ENCODE data around the gene TXNDC11. TPM values are rescaled to one million over a fixed set of nuclear protein-coding genes. Genes with fewer than 3 reads are reported as not detected.
A peak's percentile ranks its signal among the peaks of the same experiment; 100 is the strongest.

Gene TXNDC11
- total and polyA plus RNA-seq, 4 donors = 64.8 to 78.8 (median 72.2) TPM

GRCh38 chr16:11667824-11668622 is 74.6 kb downstream of the TXNDC11 start, which contains the start of gene SNN:
SNN (plus strand) TSS chr16:11668455; CDS start chr16:11676060, 7,605 bp downstream.
- peak within 1 kb of the TSS; percentile 74 for H3K4me3 ChIP-seq
- H3K27me3 ChIP-seq (ENCODE audit: control insufficient read depth in 3 of 3, insufficient read depth in 3 of 3, low read length in 2 of 3) = no peaks in the 10 kb centered on the region
- H3K36me3 ChIP-seq (ENCODE audit: control insufficient read depth in 4 of 4, insufficient read depth in 4 of 4, low read length in 4 of 4) = no peaks in the 10 kb centered on the region
- H3K9me3 ChIP-seq (ENCODE audit: control insufficient read depth in 4 of 4, insufficient read depth in 3 of 4, low read length in 3 of 4) = no peaks in the 10 kb centered on the region
- DNase-seq (peak; percentile 91 to 94 (median 91)), ATAC-seq (ENCODE audit: insufficient read depth, low FRiP score) (peak; percentile 90)
- peak within 1 kb of the TSS; percentile 55 to 62 for H3K9ac ChIP-seq (ENCODE audit: insufficient read depth in 1 of 2, low read length in 2 of 2)
- 6 to 10% methylated on average over 53 to 92 of the region's 93 CpGs for WGBS, 2 donors
- no peak for TF ChIP-seq CTCF (IDR thresholded peaks at IDR 0.05; ENCODE audit: control extremely low read depth, extremely low read depth)
- H3K27ac ChIP-seq (ENCODE audit: low read depth in 1 of 2, low read length in 1 of 2) = peak within 1 kb of the TSS; percentile 69 to 79
- H3K4me1 ChIP-seq (ENCODE audit: control insufficient read depth in 5 of 5, insufficient read depth in 5 of 5, low read length in 5 of 5) = peaks cover 0 to 47% (median 24%) of the 10 kb centered on the region in 5 donors

GRCh38 chr16:11667221-11667823 is 75.3 kb downstream of the TXNDC11 start:
- Histone ChIP-seq H3K9me3 (ENCODE audit: control insufficient read depth in 4 of 4, insufficient read depth in 3 of 4, low read length in 3 of 4) (no peaks in the 10 kb centered on the region), H3K36me3 (ENCODE audit: control insufficient read depth in 4 of 4, insufficient read depth in 4 of 4, low read length in 4 of 4) (no peaks in the 10 kb centered on the region), H3K4me3 (no peak overlapping the region), H3K9ac (ENCODE audit: insufficient read depth in 1 of 2, low read length in 2 of 2) (no peak overlapping the region), H3K27me3 (ENCODE audit: control insufficient read depth in 3 of 3, insufficient read depth in 3 of 3, low read length in 2 of 3) (no peaks in the 10 kb centered on the region), H3K27ac (ENCODE audit: low read depth in 1 of 2, low read length in 1 of 2) (no peak overlapping the region), H3K4me1 (ENCODE audit: control insufficient read depth in 5 of 5, insufficient read depth in 5 of 5, low read length in 5 of 5) (peaks cover 0 to 40% (median 24%) of the 10 kb centered on the region in 5 donors)
- no peak for TF ChIP-seq CTCF (IDR thresholded peaks at IDR 0.05; ENCODE audit: control extremely low read depth, extremely low read depth)
- peak in 1 of 3 donors; percentile 25 for DNase-seq
- ATAC-seq (ENCODE audit: insufficient read depth, low FRiP score) = no peak
- 81 to 87% methylated on average over 11 of the region's 11 CpGs for WGBS, 2 donors

- WGBS, 2 donors = 81 to 84% methylated on average over 14 of the region's 14 CpGs
- H3K27ac ChIP-seq (ENCODE audit: low read depth in 1 of 2, low read length in 1 of 2) = no peak overlapping the region
- no peaks in the 10 kb centered on the region for H3K27me3 ChIP-seq (ENCODE audit: control insufficient read depth in 3 of 3, insufficient read depth in 3 of 3, low read length in 2 of 3)
- H3K9me3 ChIP-seq (ENCODE audit: control insufficient read depth in 4 of 4, insufficient read depth in 3 of 4, low read length in 3 of 4) = no peaks in the 10 kb centered on the region
- H3K4me1 ChIP-seq (ENCODE audit: control insufficient read depth in 5 of 5, insufficient read depth in 5 of 5, low read length in 5 of 5) = peaks cover 0 to 34% (median 19%) of the 10 kb centered on the region in 5 donors
- TF ChIP-seq CTCF (IDR thresholded peaks at IDR 0.05; ENCODE audit: control extremely low read depth, extremely low read depth) = no peak
- DNase-seq (no peak), ATAC-seq (ENCODE audit: insufficient read depth, low FRiP score) (no peak)
- H3K9ac ChIP-seq (ENCODE audit: insufficient read depth in 1 of 2, low read length in 2 of 2) = no peak overlapping the region
- H3K4me3 ChIP-seq = no peak overlapping the region
- H3K36me3 ChIP-seq (ENCODE audit: control insufficient read depth in 4 of 4, insufficient read depth in 4 of 4, low read length in 4 of 4) = no peaks in the 10 kb centered on the region
Observed at GRCh38 chr16:11666103-11667055, 76.3 kb downstream of the TXNDC11 start.
